Esophagus squamous epithelium (tissue), 4 donors: ENCODE results near the gene PDLIM5.

Source experiments
- CTCF ChIP-seq, 6 experiments: fragments of 450-650 bp in 4 of 6; fragments of 200-600 bp in 2 of 6; sonication (generic) in 2 of 6; IDR thresholded peaks; one replicate each; pipeline ENCODE4 v1.5.1; 2016 to 2019; ENCODE audit warnings: antibody characterized with exemption in 6 of 6, mild to moderate bottlenecking in 4 of 6, moderate library complexity in 4 of 6
- POLR2A ChIP-seq, 4 donors: fragments of 450-650 bp; IDR thresholded peaks; one replicate each; pipeline ENCODE4 v1.6.1; 2017; ENCODE audit warnings: antibody characterized with exemption in 4 of 4, mild to moderate bottlenecking in 4 of 4, moderate library complexity in 3 of 4

GRCh38 chr4:94531991-94532789 lies 80.4 kb downstream of the PDLIM5 start:
- TF ChIP-seq CTCF (IDR thresholded peaks at IDR 0.05) (no peak), POLR2A (IDR thresholded peaks at IDR 0.05) (no peak)
